ENCODE measurements around the gene TCAP.
A peak's percentile ranks its signal among the peaks of the same experiment; 100 is the strongest.

TCAP gene

GRCh38 chr17:39679521-39680192 is 14.5 kb downstream of the TCAP start:
- H3K4me3 ChIP-seq (ENCODE audit: low read depth, low read length), result no peak overlapping the region
- in situ Hi-C loops (cut with HindIII; ENCODE audit: low sequenced_read_pairs), result loop anchor here (5.0 kb wide), 2 partner anchors 38 to 63 kb away; no protein-coding TSS in a partner anchor

GRCh38 chr17:39683295-39683939 is 18.3 kb downstream of the TCAP start:
- in situ Hi-C loops (cut with HindIII; ENCODE audit: low sequenced_read_pairs), result no loop called here
- TF ChIP-seq, protein P1, sequence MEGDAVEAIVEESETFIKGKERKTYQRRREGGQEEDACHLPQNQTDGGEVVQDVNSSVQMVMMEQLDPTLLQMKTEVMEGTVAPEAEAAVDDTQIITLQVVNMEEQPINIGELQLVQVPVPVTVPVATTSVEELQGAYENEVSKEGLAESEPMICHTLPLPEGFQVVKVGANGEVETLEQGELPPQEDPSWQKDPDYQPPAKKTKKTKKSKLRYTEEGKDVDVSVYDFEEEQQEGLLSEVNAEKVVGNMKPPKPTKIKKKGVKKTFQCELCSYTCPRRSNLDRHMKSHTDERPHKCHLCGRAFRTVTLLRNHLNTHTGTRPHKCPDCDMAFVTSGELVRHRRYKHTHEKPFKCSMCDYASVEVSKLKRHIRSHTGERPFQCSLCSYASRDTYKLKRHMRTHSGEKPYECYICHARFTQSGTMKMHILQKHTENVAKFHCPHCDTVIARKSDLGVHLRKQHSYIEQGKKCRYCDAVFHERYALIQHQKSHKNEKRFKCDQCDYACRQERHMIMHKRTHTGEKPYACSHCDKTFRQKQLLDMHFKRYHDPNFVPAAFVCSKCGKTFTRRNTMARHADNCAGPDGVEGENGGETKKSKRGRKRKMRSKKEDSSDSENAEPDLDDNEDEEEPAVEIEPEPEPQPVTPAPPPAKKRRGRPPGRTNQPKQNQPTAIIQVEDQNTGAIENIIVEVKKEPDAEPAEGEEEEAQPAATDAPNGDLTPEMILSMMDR (IDR thresholded peaks at IDR 0.05; ENCODE audit: low read depth, low read length, missing control alignments), result no peak
- no peak for DNase-seq (ENCODE audit: low read depth)

More at GRCh38 chr17:39679521-39680192, 14.5 kb downstream of the TCAP start:
- TF ChIP-seq, protein P1 (IDR thresholded peaks at IDR 0.05; ENCODE audit: low read depth, low read length, missing control alignments), result no peak
- no peak for DNase-seq (ENCODE audit: low read depth)

GRCh38 chr17:39684369-39685192 is 19.4 kb downstream of the TCAP start:
- in situ Hi-C loops (cut with HindIII; ENCODE audit: low sequenced_read_pairs), result no loop called here

More at GRCh38 chr17:39683295-39683939, 18.3 kb downstream of the TCAP start:
- no peak overlapping the region for H3K4me3 ChIP-seq (ENCODE audit: low read depth, low read length)

DNA sequence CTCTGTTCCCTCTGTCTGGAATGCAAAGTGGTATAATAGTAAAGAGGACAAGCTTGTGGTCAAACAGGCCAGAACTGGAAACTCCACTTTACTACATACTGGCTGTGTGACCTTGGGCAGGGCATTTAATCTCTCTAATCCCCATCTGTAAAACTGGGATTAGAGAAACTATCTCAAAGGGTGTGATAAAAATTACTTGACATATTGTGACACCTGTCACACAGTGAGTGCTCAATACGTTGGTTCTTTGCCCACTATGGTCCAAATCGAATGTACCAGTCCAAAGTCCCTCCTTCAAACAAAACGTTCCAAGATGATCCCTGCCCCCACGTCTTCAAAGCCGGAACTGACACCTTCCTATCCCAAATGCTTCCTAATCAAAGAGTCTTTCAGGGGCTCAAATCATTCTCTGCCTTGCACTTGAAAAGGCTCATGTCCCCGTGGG is 22.0 kb downstream of the TCAP start:
- no peak for DNase-seq (ENCODE audit: low read depth)
- peak overlapping the region; percentile 71 for H3K4me3 ChIP-seq (ENCODE audit: low read depth, low read length)
- TF ChIP-seq, protein P1 (IDR thresholded peaks at IDR 0.05; ENCODE audit: low read depth, low read length, missing control alignments), result no peak
- in situ Hi-C loops (cut with HindIII; ENCODE audit: low sequenced_read_pairs), result no loop called here

More at GRCh38 chr17:39684369-39685192, 19.4 kb downstream of the TCAP start:
- DNase-seq (ENCODE audit: low read depth), result no peak
- TF ChIP-seq, protein P1 (IDR thresholded peaks at IDR 0.05; ENCODE audit: low read depth, low read length, missing control alignments), result no peak
- H3K4me3 ChIP-seq (ENCODE audit: low read depth, low read length), result no peak overlapping the region

DNA sequence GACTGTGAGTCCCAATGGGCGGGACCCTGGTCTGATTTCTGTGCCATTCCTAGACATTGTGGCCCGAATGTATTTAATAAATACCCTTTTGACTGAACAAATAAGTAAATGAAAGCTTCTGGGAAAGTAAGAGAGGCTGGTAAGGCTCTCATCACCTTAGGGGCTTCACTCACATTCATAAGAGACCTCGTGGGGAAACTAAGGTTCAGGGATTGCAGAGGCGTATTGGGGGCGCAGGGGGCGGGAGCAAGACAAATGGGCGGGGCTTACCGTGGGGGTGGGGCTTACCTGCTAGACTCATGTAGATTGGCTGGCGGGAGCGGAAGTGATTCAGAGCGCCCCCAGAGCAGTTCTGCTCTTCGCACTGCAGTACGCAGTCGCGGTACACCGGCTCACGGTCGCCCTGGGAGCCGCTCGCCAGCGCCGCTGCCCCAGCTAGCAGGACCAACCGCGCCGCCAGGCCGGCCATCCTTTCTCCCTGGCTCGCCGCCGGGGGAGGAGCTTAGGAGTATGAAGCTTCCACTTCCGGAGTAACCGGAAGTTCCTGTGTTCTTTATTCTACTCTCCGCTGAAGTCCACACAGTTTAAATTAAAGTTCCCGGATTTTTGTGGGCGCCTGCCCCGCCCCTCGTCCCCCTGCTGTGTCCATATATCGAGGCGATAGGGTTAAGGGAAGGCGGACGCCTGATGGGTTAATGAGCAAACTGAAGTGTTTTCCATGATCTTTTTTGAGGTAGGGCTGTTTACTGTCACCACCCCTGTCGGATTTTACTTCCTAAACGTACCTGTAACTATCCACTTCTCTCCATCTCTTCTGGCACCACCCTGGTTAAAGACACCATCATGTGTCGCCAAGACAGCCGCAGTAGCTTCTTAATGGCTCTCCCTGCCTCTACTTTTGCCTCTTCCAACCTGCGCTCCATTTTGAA is 22.7 kb downstream of the TCAP start, which contains the start of gene PGAP3:
Gene PGAP3, minus strand, starts transcription at position 512 of the 929 bp plus-strand sequence. Its CDS starts 43 bp downstream, at position 469.
- in situ Hi-C loops (cut with HindIII; ENCODE audit: low sequenced_read_pairs), result no loop called here
- peak within 1 kb of the TSS; percentile 71 for H3K4me3 ChIP-seq (ENCODE audit: low read depth, low read length)
- DNase-seq (ENCODE audit: low read depth), result peak; percentile 73
- TF ChIP-seq, protein P1 (IDR thresholded peaks at IDR 0.05; ENCODE audit: low read depth, low read length, missing control alignments), result no peak
